ENCODE data around the gene ONECUT3. TPM values are rescaled to one million over a fixed set of nuclear protein-coding genes. Genes with fewer than 3 reads are reported as not detected.

ONECUT3 gene
- total and polyA plus RNA-seq, 9 of the 15 experiments (the other 6 are each of a cell fraction or from before 2014, with no cell fraction given): not detected

DNA sequence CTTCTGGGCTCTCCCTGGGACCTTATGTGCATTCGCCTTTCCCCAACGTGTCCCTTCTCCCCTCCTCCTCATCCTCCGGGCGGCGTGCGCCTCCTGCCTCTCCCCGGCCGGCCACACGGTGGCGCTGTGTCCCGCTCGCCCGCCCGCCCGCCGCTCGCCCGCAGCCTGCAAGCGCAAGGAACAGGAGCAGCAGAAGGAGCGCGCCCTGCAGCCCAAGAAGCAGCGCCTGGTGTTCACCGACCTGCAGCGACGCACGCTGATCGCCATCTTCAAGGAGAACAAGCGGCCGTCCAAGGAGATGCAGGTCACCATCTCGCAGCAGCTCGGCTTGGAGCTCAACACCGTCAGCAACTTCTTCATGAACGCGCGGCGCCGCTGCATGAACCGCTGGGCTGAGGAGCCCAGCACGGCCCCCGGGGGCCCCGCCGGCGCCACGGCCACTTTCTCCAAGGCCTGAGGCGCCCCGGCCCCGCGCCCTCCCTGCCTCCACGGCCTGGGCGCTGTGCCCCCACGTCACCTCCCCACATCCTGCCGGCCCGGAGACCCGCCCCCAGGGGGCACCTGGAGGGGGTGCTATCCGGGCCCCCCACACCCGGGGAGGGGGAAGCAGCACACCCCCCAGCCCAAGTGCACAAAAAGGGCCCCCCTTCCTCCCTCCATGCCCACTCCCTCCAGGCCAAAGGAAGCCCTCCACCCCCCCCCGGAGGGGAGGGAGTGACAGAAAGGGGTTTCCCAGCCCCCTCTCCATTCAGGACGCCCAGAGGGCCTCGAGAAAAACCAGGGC lies 21.9 kb downstream of the ONECUT3 start:
- in situ Hi-C loops (cut with MboI) (no loop called here), intact Hi-C loops (cut with micrococcal nuclease) (loop anchor here (1.0 to 2.0 kb wide), 3 partner anchors 20 to 51 kb away; partner anchors contain the start of gene ATP8B3)
- Histone ChIP-seq H3K9me1 (ENCODE audit: control insufficient read depth, insufficient read depth, low read length) (no peaks in the 10 kb centered on the region), H3K4me2 (ENCODE audit: insufficient read depth, low read length) (peak overlapping the region; percentile 70), H4K20me1 (replicated peaks; ENCODE audit: control insufficient read depth, insufficient read depth, low read length) (no peaks in the 10 kb centered on the region), H3K9ac (ENCODE audit: insufficient read depth in 1 of 2, low read depth in 2 of 2, low read length in 2 of 2) (peak overlapping the region in 1 of 2 experiments; percentile 80; a peak in 2 of 4 replicates), H3K36me3 (ENCODE audit: control insufficient read depth, insufficient read depth, low read length) (no peaks in the 10 kb centered on the region), H2AFZ (ENCODE audit: low read depth, low read length) (peak overlapping the region; percentile 94), H3K79me2 (ENCODE audit: control insufficient read depth, insufficient read depth, low read length) (no peaks in the 10 kb centered on the region), H3K27me3 (ENCODE audit: control insufficient read depth in 2 of 2, insufficient read depth in 2 of 2, low read length in 2 of 2) (peaks cover 0 to 19% of the 10 kb centered on the region in 2 experiments; a peak in 1 of 5 replicates), H3K27ac (ENCODE audit: extremely low read depth, low read depth, low read length) (no peak overlapping the region), H3K4me3 (peak overlapping the region; percentile 25), H3K9me3 (replicated peaks; ENCODE audit: control insufficient read depth, insufficient read depth, low read depth, low read length) (peaks cover 11% of the 10 kb centered on the region), H3K4me1 (replicated peaks in 1 of 2; ENCODE audit: control insufficient read depth in 2 of 2, insufficient read depth in 2 of 2, low read length in 2 of 2) (peaks cover 0 to 26% of the 10 kb centered on the region in 2 experiments; a peak in 3 of 5 replicates)
- ATAC-seq: peak; percentile 98
- peak; percentile 83 for FAIRE-seq
- CTCF ChIA-PET (ENCODE audit: low intra/inter-chr PET ratio): interaction anchor here (0.6 to 1.6 kb wide), 5 partner anchors 21 to 103 kb away, joined by 3 to 7 read pairs (median 3); partner anchors contain the start of genes ATP8B3 and REXO1
- peak; percentile 84 to 89 (median 86) for DNase-seq (ENCODE audit: extremely low read depth in 1 of 4, low spot score in 3 of 4)
- 4% methylated on average over 37 of the region's 59 CpGs for WGBS (ENCODE audit: insufficient coverage, low coverage, missing lambda C conversion rate)
- POLR2A ChIA-PET: no interaction called here
- BruUV-seq (replicated peaks): no TSS peak
- TF ChIP-seq CBX5 (IDR thresholded peaks at IDR 0.05; ENCODE audit: borderline replicate concordance, low read depth) (0 out of 2 replicates have a peak, but pooled peaks have one; percentile 35), RB1 (IDR thresholded peaks at IDR 0.05; ENCODE audit: low read depth) (0 out of 2 replicates have a peak, but pooled peaks have one; percentile 69), ZEB2 (IDR thresholded peaks at IDR 0.05) (peak; percentile 44; the same call in 1 of the 2 replicates), TRIM28 (IDR thresholded peaks at IDR 0.05) (peak; percentile 56; the same call in 1 of the 2 replicates), ZNF408 (CRISPR knock-in tag; IDR thresholded peaks at IDR 0.05; ENCODE audit: low read depth) (no peak), ZNF263 (CRISPR knock-in tag; IDR thresholded peaks at IDR 0.05; ENCODE audit: borderline replicate concordance) (0 out of 2 replicates have a peak, but pooled peaks have one; percentile 11), CHD4 (IDR thresholded peaks at IDR 0.05; ENCODE audit: insufficient read depth, insufficient replicate concordance, low read depth, low read length, poor library complexity, severe bottlenecking) (peak; percentile 89), HNRNPK (IDR thresholded peaks at IDR 0.05; ENCODE audit: low read depth, low read length, poor library complexity, severe bottlenecking) (peak; percentile 76), POLR2G (IDR thresholded peaks at IDR 0.05; ENCODE audit: low read depth, low read length) (no peak), TRIM24 (IDR thresholded peaks at IDR 0.05) (peak in 1 of 2 experiments; percentile 57; a peak in 2 of 4 replicates), XRCC5 (IDR thresholded peaks at IDR 0.05; ENCODE audit: low read depth, low read length) (peak; percentile 63; the same call in 1 of the 2 replicates), ZNF224 (CRISPR knock-in tag; IDR thresholded peaks at IDR 0.05) (no peak), SMC3 (conservative IDR thresholded peaks at IDR 0.05; ENCODE audit: insufficient read depth, low read depth, low read length) (peak; percentile 84; the same call in 1 of the 2 replicates)
- TF ChIP-seq, protein P1, sequence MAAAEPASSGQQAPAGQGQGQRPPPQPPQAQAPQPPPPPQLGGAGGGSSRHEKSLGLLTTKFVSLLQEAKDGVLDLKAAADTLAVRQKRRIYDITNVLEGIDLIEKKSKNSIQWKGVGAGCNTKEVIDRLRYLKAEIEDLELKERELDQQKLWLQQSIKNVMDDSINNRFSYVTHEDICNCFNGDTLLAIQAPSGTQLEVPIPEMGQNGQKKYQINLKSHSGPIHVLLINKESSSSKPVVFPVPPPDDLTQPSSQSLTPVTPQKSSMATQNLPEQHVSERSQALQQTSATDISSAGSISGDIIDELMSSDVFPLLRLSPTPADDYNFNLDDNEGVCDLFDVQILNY (CRISPR knock-in tag; IDR thresholded peaks at IDR 0.05): no peak
- TF ChIP-seq, protein P2, sequence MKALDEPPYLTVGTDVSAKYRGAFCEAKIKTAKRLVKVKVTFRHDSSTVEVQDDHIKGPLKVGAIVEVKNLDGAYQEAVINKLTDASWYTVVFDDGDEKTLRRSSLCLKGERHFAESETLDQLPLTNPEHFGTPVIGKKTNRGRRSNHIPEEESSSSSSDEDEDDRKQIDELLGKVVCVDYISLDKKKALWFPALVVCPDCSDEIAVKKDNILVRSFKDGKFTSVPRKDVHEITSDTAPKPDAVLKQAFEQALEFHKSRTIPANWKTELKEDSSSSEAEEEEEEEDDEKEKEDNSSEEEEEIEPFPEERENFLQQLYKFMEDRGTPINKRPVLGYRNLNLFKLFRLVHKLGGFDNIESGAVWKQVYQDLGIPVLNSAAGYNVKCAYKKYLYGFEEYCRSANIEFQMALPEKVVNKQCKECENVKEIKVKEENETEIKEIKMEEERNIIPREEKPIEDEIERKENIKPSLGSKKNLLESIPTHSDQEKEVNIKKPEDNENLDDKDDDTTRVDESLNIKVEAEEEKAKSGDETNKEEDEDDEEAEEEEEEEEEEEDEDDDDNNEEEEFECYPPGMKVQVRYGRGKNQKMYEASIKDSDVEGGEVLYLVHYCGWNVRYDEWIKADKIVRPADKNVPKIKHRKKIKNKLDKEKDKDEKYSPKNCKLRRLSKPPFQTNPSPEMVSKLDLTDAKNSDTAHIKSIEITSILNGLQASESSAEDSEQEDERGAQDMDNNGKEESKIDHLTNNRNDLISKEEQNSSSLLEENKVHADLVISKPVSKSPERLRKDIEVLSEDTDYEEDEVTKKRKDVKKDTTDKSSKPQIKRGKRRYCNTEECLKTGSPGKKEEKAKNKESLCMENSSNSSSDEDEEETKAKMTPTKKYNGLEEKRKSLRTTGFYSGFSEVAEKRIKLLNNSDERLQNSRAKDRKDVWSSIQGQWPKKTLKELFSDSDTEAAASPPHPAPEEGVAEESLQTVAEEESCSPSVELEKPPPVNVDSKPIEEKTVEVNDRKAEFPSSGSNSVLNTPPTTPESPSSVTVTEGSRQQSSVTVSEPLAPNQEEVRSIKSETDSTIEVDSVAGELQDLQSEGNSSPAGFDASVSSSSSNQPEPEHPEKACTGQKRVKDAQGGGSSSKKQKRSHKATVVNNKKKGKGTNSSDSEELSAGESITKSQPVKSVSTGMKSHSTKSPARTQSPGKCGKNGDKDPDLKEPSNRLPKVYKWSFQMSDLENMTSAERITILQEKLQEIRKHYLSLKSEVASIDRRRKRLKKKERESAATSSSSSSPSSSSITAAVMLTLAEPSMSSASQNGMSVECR (CRISPR knock-in tag; IDR thresholded peaks at IDR 0.05): no peak
